ENCODE data around the gene PSMD9. TPM values are rescaled to one million over a fixed set of nuclear protein-coding genes. Genes with fewer than 3 reads are reported as not detected.

The PSMD9 gene
- total and polyA plus RNA-seq, 4 donors, result 39.6 to 134 (median 62.6) TPM

DNA sequence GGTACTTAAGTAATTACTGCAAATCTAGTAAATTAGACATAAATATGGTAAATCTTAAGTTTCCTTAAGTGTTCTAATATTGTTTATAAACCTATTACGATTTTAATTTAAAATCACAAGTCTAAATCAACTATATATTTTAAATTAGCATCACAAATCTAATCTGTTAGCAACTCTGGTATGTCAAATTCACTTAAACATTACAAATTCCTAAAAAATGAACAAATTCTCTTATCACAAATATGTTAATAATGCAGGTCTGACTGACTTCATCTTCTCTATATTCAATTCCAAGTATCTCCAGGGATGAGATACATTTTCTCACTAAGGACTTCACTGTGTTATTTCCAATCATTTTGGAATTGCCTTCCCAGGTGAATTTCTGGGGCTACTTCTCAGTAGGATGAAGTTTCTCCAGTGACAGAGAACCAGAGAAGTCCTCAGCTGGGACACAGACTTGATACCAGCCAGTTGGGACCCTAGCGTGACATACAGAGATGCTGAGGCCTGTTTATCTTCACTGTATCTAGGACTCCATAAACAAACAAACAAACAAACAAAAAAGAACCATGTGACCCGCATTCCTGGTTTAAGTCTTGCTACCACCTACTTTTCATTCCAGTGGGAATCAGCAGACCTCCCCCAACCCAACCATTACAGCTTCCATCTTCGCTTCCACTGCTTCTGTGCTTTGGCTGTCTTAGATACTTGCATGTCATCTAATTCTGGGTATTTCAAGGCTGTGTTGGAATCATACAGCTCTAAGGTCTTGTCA is 51.6 kb downstream of the PSMD9 start:
- Histone ChIP-seq H3K36me3 (ENCODE audit: control insufficient read depth in 4 of 4, insufficient read depth in 4 of 4, low read length in 4 of 4) (no peaks in the 10 kb centered on the region), H3K9ac (ENCODE audit: insufficient read depth in 1 of 2, low read length in 2 of 2) (no peak overlapping the region), H3K27me3 (ENCODE audit: control insufficient read depth in 3 of 3, insufficient read depth in 3 of 3, low read length in 2 of 3) (no peaks in the 10 kb centered on the region), H3K4me3 (no peak overlapping the region), H3K4me1 (ENCODE audit: control insufficient read depth in 5 of 5, insufficient read depth in 5 of 5, low read length in 5 of 5) (no peaks in the 10 kb centered on the region), H3K9me3 (ENCODE audit: control insufficient read depth in 4 of 4, insufficient read depth in 3 of 4, low read length in 3 of 4) (peaks cover 0 to 3% (median 0%) of the 10 kb centered on the region in 4 donors), H3K27ac (ENCODE audit: low read depth in 1 of 2, low read length in 1 of 2) (no peak overlapping the region)
- TF ChIP-seq, protein P1, sequence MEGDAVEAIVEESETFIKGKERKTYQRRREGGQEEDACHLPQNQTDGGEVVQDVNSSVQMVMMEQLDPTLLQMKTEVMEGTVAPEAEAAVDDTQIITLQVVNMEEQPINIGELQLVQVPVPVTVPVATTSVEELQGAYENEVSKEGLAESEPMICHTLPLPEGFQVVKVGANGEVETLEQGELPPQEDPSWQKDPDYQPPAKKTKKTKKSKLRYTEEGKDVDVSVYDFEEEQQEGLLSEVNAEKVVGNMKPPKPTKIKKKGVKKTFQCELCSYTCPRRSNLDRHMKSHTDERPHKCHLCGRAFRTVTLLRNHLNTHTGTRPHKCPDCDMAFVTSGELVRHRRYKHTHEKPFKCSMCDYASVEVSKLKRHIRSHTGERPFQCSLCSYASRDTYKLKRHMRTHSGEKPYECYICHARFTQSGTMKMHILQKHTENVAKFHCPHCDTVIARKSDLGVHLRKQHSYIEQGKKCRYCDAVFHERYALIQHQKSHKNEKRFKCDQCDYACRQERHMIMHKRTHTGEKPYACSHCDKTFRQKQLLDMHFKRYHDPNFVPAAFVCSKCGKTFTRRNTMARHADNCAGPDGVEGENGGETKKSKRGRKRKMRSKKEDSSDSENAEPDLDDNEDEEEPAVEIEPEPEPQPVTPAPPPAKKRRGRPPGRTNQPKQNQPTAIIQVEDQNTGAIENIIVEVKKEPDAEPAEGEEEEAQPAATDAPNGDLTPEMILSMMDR (IDR thresholded peaks at IDR 0.05; ENCODE audit: control extremely low read depth, extremely low read depth), result no peak
- no peak for DNase-seq
- 79 to 89% methylated on average over 4 of the region's 4 CpGs for WGBS, 2 donors
- no peak for ATAC-seq (ENCODE audit: insufficient read depth, low FRiP score)

DNA sequence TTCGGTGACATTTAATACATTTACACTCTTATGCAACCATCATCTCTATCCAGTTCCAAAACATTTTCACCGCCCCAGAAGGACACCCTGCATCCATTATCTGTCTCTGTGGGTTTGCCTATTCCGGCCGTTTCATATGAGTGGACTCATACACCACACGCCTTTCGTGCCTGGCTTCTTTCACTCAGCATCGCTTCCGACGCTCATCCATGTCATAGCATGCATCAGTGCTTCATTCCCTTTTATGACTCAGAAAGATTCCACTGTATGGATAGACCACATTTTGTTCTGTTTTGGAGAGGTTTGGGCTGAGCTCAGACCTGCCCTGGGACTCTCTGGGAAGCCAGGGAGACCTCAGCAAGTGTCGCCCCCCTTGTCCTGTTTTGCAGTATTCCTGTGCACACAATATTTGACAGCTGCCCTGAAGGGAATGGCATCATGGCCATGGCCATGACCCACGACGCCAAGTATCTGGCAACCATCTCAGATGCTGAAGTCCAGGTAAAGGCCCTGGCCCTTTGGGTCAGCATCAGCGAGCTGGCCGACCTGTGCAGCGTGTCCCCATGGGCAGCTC is 53.6 kb downstream of the PSMD9 start:
- ATAC-seq (ENCODE audit: insufficient read depth, low FRiP score), result no peak
- no peak overlapping the region for H3K9ac ChIP-seq (ENCODE audit: insufficient read depth in 1 of 2, low read length in 2 of 2)

DNA sequence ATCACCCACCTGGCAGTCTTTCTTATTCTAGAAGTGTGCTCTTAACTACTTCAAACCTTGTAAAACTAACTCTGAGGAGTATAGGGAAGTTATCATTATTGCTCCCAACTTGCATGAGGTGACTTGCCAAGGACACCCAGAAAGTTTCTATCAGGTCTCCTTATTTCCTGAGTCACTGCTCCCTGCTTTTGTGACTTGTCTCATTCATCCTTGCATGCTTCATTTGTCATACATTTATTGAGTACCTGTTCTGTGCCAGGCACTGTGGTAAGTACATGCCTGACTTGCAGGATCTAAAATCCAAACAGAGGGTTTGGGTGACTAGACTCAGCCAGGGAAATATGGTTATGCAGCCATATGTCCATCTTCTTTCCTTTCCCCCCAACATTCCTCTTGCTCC is 55.3 kb downstream of the PSMD9 start:
- no peak overlapping the region for H3K4me3 ChIP-seq
- ATAC-seq (ENCODE audit: insufficient read depth, low FRiP score), result no peak

More for the DNA sequence above, 53.6 kb downstream of the PSMD9 start:
- no peaks in the 10 kb centered on the region for H3K27me3 ChIP-seq (ENCODE audit: control insufficient read depth in 3 of 3, insufficient read depth in 3 of 3, low read length in 2 of 3)
- WGBS, 2 donors, result 96 to 97% methylated on average over 15 of the region's 15 CpGs
- H3K9me3 ChIP-seq (ENCODE audit: control insufficient read depth in 4 of 4, insufficient read depth in 3 of 4, low read length in 3 of 4), result peaks cover 0 to under 1% (median 0%) of the 10 kb centered on the region in 4 donors
- H3K4me3 ChIP-seq, result no peak overlapping the region
- TF ChIP-seq, protein P1 (IDR thresholded peaks at IDR 0.05; ENCODE audit: control extremely low read depth, extremely low read depth), result no peak
- no peak for DNase-seq
- H3K4me1 ChIP-seq (ENCODE audit: control insufficient read depth in 5 of 5, insufficient read depth in 5 of 5, low read length in 5 of 5), result no peaks in the 10 kb centered on the region
- no peak overlapping the region for H3K27ac ChIP-seq (ENCODE audit: low read depth in 1 of 2, low read length in 1 of 2)
- H3K36me3 ChIP-seq (ENCODE audit: control insufficient read depth in 4 of 4, insufficient read depth in 4 of 4, low read length in 4 of 4), result no peaks in the 10 kb centered on the region

More for the DNA sequence above, 55.3 kb downstream of the PSMD9 start:
- Histone ChIP-seq H3K36me3 (ENCODE audit: control insufficient read depth in 4 of 4, insufficient read depth in 4 of 4, low read length in 4 of 4) (no peaks in the 10 kb centered on the region), H3K9ac (ENCODE audit: insufficient read depth in 1 of 2, low read length in 2 of 2) (no peak overlapping the region), H3K4me1 (ENCODE audit: control insufficient read depth in 5 of 5, insufficient read depth in 5 of 5, low read length in 5 of 5) (peaks cover 0 to 5% (median 0%) of the 10 kb centered on the region in 5 donors), H3K9me3 (ENCODE audit: control insufficient read depth in 4 of 4, insufficient read depth in 3 of 4, low read length in 3 of 4) (no peaks in the 10 kb centered on the region), H3K27me3 (ENCODE audit: control insufficient read depth in 3 of 3, insufficient read depth in 3 of 3, low read length in 2 of 3) (no peaks in the 10 kb centered on the region), H3K27ac (ENCODE audit: low read depth in 1 of 2, low read length in 1 of 2) (no peak overlapping the region)
- DNase-seq, result no peak
- TF ChIP-seq, protein P1 (IDR thresholded peaks at IDR 0.05; ENCODE audit: control extremely low read depth, extremely low read depth), result no peak

Data from lung (tissue), 12 donors.